ENCODE results near the gene ABHD17A. TPM values are rescaled to one million over a fixed set of nuclear protein-coding genes. Genes with fewer than 3 reads are reported as not detected.

Gene ABHD17A
- total and polyA plus RNA-seq, 9 of the 15 experiments (the other 6 are each of a cell fraction or from before 2014, with no cell fraction given): 0.04 to 135 (median 21.8) TPM; not detected in 1

- TF ChIP-seq MAZ (CRISPR knock-in tag; conservative IDR thresholded peaks at IDR 0.05 in 1 of 2, IDR thresholded peaks at IDR 0.05 in 1 of 2) (peak; percentile 98 to 100), E2F4 (CRISPR knock-in tag; IDR thresholded peaks at IDR 0.05; ENCODE audit: low read depth) (no peak; the same call in 1 of the 2 replicates), POLR2AphosphoS2 (IDR thresholded peaks at IDR 0.05; ENCODE audit: low read length) (no peak), SRF (CRISPR knock-in tag; IDR thresholded peaks at IDR 0.05) (0 out of 4 replicates have a peak, but pooled peaks of 1 of the 2 experiments have one; percentile 28), CHAMP1 (IDR thresholded peaks at IDR 0.05) (no peak), FIP1L1 (IDR thresholded peaks at IDR 0.05; ENCODE audit: low read depth, low read length, poor library complexity, severe bottlenecking) (peak; percentile 65), RBM39 (optimal IDR thresholded peaks at IDR 0.05; ENCODE audit: low read depth, low read length) (no peak), SIN3A (IDR thresholded peaks at IDR 0.05; ENCODE audit: borderline replicate concordance in 2 of 2, control insufficient read depth in 1 of 2, low read depth in 2 of 2, low read length in 2 of 2) (peak; percentile 76 to 93; a peak in 3 of 4 replicates), ZC3H8 (IDR thresholded peaks at IDR 0.05) (no peak), HMG20A (CRISPR knock-in tag; conservative IDR thresholded peaks at IDR 0.05) (no peak), ZFX (CRISPR knock-in tag; IDR thresholded peaks at IDR 0.05) (peak; percentile 71), SMARCC2 (IDR thresholded peaks at IDR 0.05; ENCODE audit: low read depth) (no peak), DDX20 (tag; IDR thresholded peaks at IDR 0.05; ENCODE audit: low read depth) (no peak), ZNF143 (CRISPR knock-in tag; IDR thresholded peaks at IDR 0.05) (peak; percentile 98), ZBTB2 (IDR thresholded peaks at IDR 0.05) (no peak; the same call in 1 of the 2 replicates), ZKSCAN3 (CRISPR knock-in tag; IDR thresholded peaks at IDR 0.05) (no peak), STAT5A (IDR thresholded peaks at IDR 0.05; ENCODE audit: borderline replicate concordance, low read length) (no peak), TAF15 (IDR thresholded peaks at IDR 0.05; ENCODE audit: low read depth, low read length) (no peak), TGIF2 (CRISPR knock-in tag; IDR thresholded peaks at IDR 0.05) (no peak), LARP7 (IDR thresholded peaks at IDR 0.05) (no peak), TEAD1 (CRISPR knock-in tag; IDR thresholded peaks at IDR 0.05) (peak in 1 of 2 experiments; percentile 56; a peak in 1 of 4 replicates), ZFPM2 (CRISPR knock-in tag; IDR thresholded peaks at IDR 0.05) (0 out of 2 replicates have a peak, but pooled peaks have one; percentile 38)
- TF ChIP-seq, protein P1, sequence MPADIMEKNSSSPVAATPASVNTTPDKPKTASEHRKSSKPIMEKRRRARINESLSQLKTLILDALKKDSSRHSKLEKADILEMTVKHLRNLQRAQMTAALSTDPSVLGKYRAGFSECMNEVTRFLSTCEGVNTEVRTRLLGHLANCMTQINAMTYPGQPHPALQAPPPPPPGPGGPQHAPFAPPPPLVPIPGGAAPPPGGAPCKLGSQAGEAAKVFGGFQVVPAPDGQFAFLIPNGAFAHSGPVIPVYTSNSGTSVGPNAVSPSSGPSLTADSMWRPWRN (IDR thresholded peaks at IDR 0.05; ENCODE audit: low read depth): no peak
Observed at GRCh38 chr19:1905110-1905862, 20.0 kb upstream of the ABHD17A start, which contains the start of the genes ADAT3 and SCAMP4 (continued).

Measured in K562 (cell line).